Smooth muscle cell (in vitro differentiated cells): Measurements from ENCODE around the gene LSG1. TPM values are rescaled to one million over a fixed set of nuclear protein-coding genes. Genes with fewer than 3 reads are reported as not detected.

Experiments
- DNase-seq: peaks from one replicate; lab custom pipeline; 2025; ENCODE audit not compliant: unreplicated experiment; lab: John Stamatoyannopoulos, UW
- H2AFZ ChIP-seq: fragments of 200-600 bp; sonication (generic); 2 replicates; pipeline ENCODE4 v1.6.0; 2016; ENCODE audit warnings: antibody characterized with exemption, low read depth, mild to moderate bottlenecking
- H3F3A ChIP-seq: fragments of 200-600 bp; sonication (generic); 2 replicates; pipeline ENCODE4 v1.6.0; 2017; ENCODE audit warnings: antibody characterized with exemption, low read depth
- H3K27ac ChIP-seq: fragments of 200-600 bp; sonication (generic); 2 replicates; pipeline ENCODE4 v1.5.1; 2016; ENCODE audit warnings: low read depth, mild to moderate bottlenecking
- H3K27me3 ChIP-seq: fragments of 200-600 bp; sonication (generic); 2 replicates; pipeline ENCODE4 v1.6.1; 2016; ENCODE audit warnings: low read depth, mild to moderate bottlenecking
- H3K36me3 ChIP-seq: fragments of 200-600 bp; sonication (generic); 2 replicates; pipeline ENCODE4 v1.5.1; 2016; ENCODE audit warnings: low read depth
- H3K4me1 ChIP-seq: fragments of 200-600 bp; sonication (generic); 2 replicates; pipeline ENCODE4 v1.5.1; 2016; ENCODE audit warnings: low read depth
- H3K4me2 ChIP-seq: fragments of 200-600 bp; sonication (generic); 2 replicates; pipeline ENCODE4 v1.6.0; 2016; ENCODE audit warnings: mild to moderate bottlenecking
- H3K4me3 ChIP-seq: fragments of 200-600 bp; sonication (generic); 2 replicates; pipeline ENCODE4 v1.5.1; 2016; ENCODE audit warnings: mild to moderate bottlenecking
- H3K79me2 ChIP-seq: fragments of 200-600 bp; sonication (generic); 2 replicates; pipeline ENCODE4 v1.6.0; 2016; ENCODE audit warnings: low read depth, mild to moderate bottlenecking
- H3K9ac ChIP-seq: fragments of 200-600 bp; sonication (generic); 2 replicates; pipeline ENCODE4 v1.6.0; 2016; ENCODE audit warnings: low read depth
- H3K9me3 ChIP-seq: fragments of 200-600 bp; sonication (generic); replicated peaks from 2 replicates; pipeline ENCODE4 v1.5.1; 2016; ENCODE audit warnings: low read depth
- H4K20me1 ChIP-seq: fragments of 200-600 bp; sonication (generic); 2 replicates; pipeline ENCODE4 v1.6.0; 2016; ENCODE audit warnings: low read depth
- CTCF ChIP-seq: fragments of 200-600 bp; sonication (generic); IDR thresholded peaks from 2 replicates; pipeline ENCODE4 v1.5.1; 2017; ENCODE audit warnings: borderline replicate concordance, mild to moderate bottlenecking, antibody characterized with exemption; ENCODE audit not compliant: insufficient read depth, poor library complexity, severe bottlenecking
- WGBS: methylation state at CpG from one replicate; pipeline ENCODE4 v1.1.7; 2016; ENCODE audit warnings: low lambda C conversion rate; 5-methylcytosine and 5-hydroxymethylcytosine counted together
- polyA plus RNA-seq: library from polyadenylated mRNA; unstranded; fragments of >200 nt; fragmentation: Nextera tagmentation; extraction: Ambion mirVana; gene quantifications from 2 replicates; pipeline ENCODE4 v1.2.1, GENCODE V29; 2016
- total RNA-seq: library from RNA; depleted of rRNA; stranded (reverse); fragments of >200 nt; gene quantifications from 2 replicates; pipeline ENCODE4 v1.2.3, GENCODE V29; 2014

The LSG1 gene
- total and polyA plus RNA-seq, 2 experiments from 2014 or later, result 14.0 to 29.1 TPM

- Histone ChIP-seq H3K4me3 (no peak overlapping the region), H3K36me3 (peaks cover 15% of the 10 kb centered on the region), H3K79me2 (peaks cover 33% of the 10 kb centered on the region), H2AFZ (no peak overlapping the region), H3K27ac (no peak overlapping the region), H3K9me3 (no peaks in the 10 kb centered on the region), H3K4me1 (peaks cover 13% of the 10 kb centered on the region), H4K20me1 (peaks cover 7% of the 10 kb centered on the region), H3K27me3 (no peaks in the 10 kb centered on the region), H3F3A (no peaks in the 10 kb centered on the region), H3K9ac (no peak overlapping the region), H3K4me2 (no peak overlapping the region)
- 87% methylated on average over 7 of the region's 7 CpGs for WGBS
- no peak for TF ChIP-seq CTCF
- DNase-seq, result no peak
These were observed 4.6 kb downstream of the LSG1 start for GRCh38 chr3:194667363-194667762.

GRCh38 chr3:194664857-194665256, 7.1 kb downstream of the LSG1 start:
- Histone ChIP-seq H4K20me1 (no peaks in the 10 kb centered on the region), H3K79me2 (peaks cover 12% of the 10 kb centered on the region), H3K36me3 (peaks cover 15% of the 10 kb centered on the region), H3K9ac (no peak overlapping the region), H3K9me3 (no peaks in the 10 kb centered on the region), H3F3A (no peaks in the 10 kb centered on the region), H3K4me3 (no peak overlapping the region), H3K27ac (no peak overlapping the region), H2AFZ (no peak overlapping the region), H3K4me1 (no peaks in the 10 kb centered on the region), H3K27me3 (no peaks in the 10 kb centered on the region), H3K4me2 (no peak overlapping the region)
- no peak for TF ChIP-seq CTCF
- 95% methylated on average over 7 of the region's 7 CpGs for WGBS
- no peak for DNase-seq

GRCh38 chr3:194661946-194662345, 10.0 kb downstream of the LSG1 start:
- Histone ChIP-seq H2AFZ (no peak overlapping the region), H3K4me1 (no peaks in the 10 kb centered on the region), H3K27ac (no peak overlapping the region), H3K4me2 (no peak overlapping the region), H3K36me3 (peaks cover 30% of the 10 kb centered on the region), H3K9me3 (no peaks in the 10 kb centered on the region), H3K79me2 (no peaks in the 10 kb centered on the region), H3K27me3 (no peaks in the 10 kb centered on the region), H3K4me3 (no peak overlapping the region), H3F3A (no peaks in the 10 kb centered on the region), H3K9ac (no peak overlapping the region), H4K20me1 (no peaks in the 10 kb centered on the region)
- 87% methylated on average over 6 of the region's 6 CpGs for WGBS
- DNase-seq, result no peak
- TF ChIP-seq CTCF, result no peak

- H3F3A ChIP-seq, result no peaks in the 10 kb centered on the region
- 83% methylated on average over 3 of the region's 3 CpGs for WGBS
- no peak overlapping the region for H2AFZ ChIP-seq
- no peak for DNase-seq
- no peak for TF ChIP-seq CTCF
- peaks cover 30% of the 10 kb centered on the region for H3K36me3 ChIP-seq
- H3K4me3 ChIP-seq, result no peak overlapping the region
- no peak overlapping the region for H3K4me2 ChIP-seq
- H3K27ac ChIP-seq, result no peak overlapping the region
- no peak overlapping the region for H3K9ac ChIP-seq
- H3K4me1 ChIP-seq, result no peaks in the 10 kb centered on the region
- H3K27me3 ChIP-seq, result no peaks in the 10 kb centered on the region
- H3K79me2 ChIP-seq, result no peaks in the 10 kb centered on the region
- H4K20me1 ChIP-seq, result no peaks in the 10 kb centered on the region
- no peaks in the 10 kb centered on the region for H3K9me3 ChIP-seq
These were observed 10.6 kb downstream of the LSG1 start for GRCh38 chr3:194661374-194661773.
